ENCODE results near the gene SPTA1.

GRCh38 chr1:158638904-158639303 is 47.6 kb downstream of the SPTA1 start:
- TF ChIP-seq, protein P1, sequence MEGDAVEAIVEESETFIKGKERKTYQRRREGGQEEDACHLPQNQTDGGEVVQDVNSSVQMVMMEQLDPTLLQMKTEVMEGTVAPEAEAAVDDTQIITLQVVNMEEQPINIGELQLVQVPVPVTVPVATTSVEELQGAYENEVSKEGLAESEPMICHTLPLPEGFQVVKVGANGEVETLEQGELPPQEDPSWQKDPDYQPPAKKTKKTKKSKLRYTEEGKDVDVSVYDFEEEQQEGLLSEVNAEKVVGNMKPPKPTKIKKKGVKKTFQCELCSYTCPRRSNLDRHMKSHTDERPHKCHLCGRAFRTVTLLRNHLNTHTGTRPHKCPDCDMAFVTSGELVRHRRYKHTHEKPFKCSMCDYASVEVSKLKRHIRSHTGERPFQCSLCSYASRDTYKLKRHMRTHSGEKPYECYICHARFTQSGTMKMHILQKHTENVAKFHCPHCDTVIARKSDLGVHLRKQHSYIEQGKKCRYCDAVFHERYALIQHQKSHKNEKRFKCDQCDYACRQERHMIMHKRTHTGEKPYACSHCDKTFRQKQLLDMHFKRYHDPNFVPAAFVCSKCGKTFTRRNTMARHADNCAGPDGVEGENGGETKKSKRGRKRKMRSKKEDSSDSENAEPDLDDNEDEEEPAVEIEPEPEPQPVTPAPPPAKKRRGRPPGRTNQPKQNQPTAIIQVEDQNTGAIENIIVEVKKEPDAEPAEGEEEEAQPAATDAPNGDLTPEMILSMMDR (IDR thresholded peaks at IDR 0.05): no peak
- TF ChIP-seq POLR2A (IDR thresholded peaks at IDR 0.05) (no peak), EP300 (IDR thresholded peaks at IDR 0.05) (no peak), POLR2AphosphoS5 (IDR thresholded peaks at IDR 0.05) (no peak)
